Gastrocnemius medialis (tissue), 4 donors: Measurements from ENCODE around the gene HIPK2.

ENCODE experiments used
- POLR2A ChIP-seq, 2 donors: fragments of 450-650 bp; IDR thresholded peaks; one replicate each; pipeline ENCODE4 v1.6.1; 2017; ENCODE audit warnings: antibody characterized with exemption in 2 of 2, mild to moderate bottlenecking in 2 of 2, moderate library complexity in 2 of 2
- TF ChIP-seq, protein P1 (sequence below), 5 experiments: fragments of 450-650 bp in 3 of 5; fragments of 200-600 bp in 2 of 5; sonication (generic) in 2 of 5; IDR thresholded peaks in 4 of 5; conservative IDR thresholded peaks in 1 of 5; 1 replicate in 4 of 5; 2 replicates in 1 of 5; pipeline ENCODE4 v1.5.1; 2016 to 2019; ENCODE audit warnings: antibody characterized with exemption in 5 of 5, mild to moderate bottlenecking in 3 of 5, moderate library complexity in 3 of 5

DNA sequence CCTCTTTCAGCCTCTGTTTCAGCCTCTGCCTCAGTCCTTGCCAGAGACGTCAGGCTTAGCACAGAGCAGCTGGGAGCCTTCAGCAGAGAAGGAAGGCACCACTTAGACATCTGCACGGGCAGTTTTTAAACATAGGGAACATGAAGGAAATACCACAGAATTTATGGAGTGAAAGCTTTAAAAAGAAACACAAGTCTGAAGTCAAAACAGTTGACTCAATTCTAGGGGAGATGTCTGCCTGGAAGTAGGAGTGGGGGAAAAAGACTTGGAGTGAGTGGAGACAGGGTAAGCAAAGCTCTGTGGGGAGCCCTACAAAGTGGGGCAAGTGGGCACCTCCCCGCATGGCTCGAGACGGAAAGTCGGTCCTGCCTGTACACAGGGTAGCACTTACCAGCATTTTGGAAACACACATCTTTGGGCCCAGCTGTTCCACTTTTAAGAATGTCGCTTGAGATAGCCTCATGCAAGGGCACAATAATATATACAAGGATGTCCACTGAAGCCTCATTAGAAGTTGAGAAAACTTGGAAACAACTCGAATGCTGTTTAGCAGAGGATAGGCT is 46.2 kb upstream of the HIPK2 start:
- TF ChIP-seq POLR2A (IDR thresholded peaks at IDR 0.05): no peak
- TF ChIP-seq, protein P1, sequence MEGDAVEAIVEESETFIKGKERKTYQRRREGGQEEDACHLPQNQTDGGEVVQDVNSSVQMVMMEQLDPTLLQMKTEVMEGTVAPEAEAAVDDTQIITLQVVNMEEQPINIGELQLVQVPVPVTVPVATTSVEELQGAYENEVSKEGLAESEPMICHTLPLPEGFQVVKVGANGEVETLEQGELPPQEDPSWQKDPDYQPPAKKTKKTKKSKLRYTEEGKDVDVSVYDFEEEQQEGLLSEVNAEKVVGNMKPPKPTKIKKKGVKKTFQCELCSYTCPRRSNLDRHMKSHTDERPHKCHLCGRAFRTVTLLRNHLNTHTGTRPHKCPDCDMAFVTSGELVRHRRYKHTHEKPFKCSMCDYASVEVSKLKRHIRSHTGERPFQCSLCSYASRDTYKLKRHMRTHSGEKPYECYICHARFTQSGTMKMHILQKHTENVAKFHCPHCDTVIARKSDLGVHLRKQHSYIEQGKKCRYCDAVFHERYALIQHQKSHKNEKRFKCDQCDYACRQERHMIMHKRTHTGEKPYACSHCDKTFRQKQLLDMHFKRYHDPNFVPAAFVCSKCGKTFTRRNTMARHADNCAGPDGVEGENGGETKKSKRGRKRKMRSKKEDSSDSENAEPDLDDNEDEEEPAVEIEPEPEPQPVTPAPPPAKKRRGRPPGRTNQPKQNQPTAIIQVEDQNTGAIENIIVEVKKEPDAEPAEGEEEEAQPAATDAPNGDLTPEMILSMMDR (IDR thresholded peaks at IDR 0.05 in 4 of 5, conservative IDR thresholded peaks at IDR 0.05 in 1 of 5): no peak
